Neural cell (in vitro differentiated cells): ENCODE results near the gene RAET1E. TPM values are rescaled to one million over a fixed set of nuclear protein-coding genes. Genes with fewer than 3 reads are reported as not detected.

Experiments
- H2AFZ ChIP-seq: fragments of 200-600, 300-800 bp; sonication (generic), shearing (Covaris generic); 2 replicates; pipeline ENCODE4 v1.6.0; 2014; ENCODE audit warnings: low read depth, mild to moderate bottlenecking, antibody characterized with exemption, low read length, moderate library complexity
- H3F3A ChIP-seq: fragments of 200-600 bp; shearing (Covaris generic); 2 replicates; pipeline ENCODE4 v1.6.1; 2016; ENCODE audit warnings: mild to moderate bottlenecking, moderate library complexity, mixed read lengths, antibody characterized with exemption, low read length; ENCODE audit not compliant: insufficient read depth, poor library complexity, severe bottlenecking
- H3K27ac ChIP-seq: fragments of 200-600, 300-800 bp; sonication (generic), shearing (Covaris generic); 2 replicates; pipeline ENCODE4 v1.5.1; 2014; ENCODE audit warnings: mild to moderate bottlenecking, low read length, moderate library complexity
- H3K27me3 ChIP-seq: fragments of 300-800, 200-600 bp; sonication (generic), shearing (Covaris generic); 2 replicates; pipeline ENCODE4 v1.6.0; 2014; ENCODE audit warnings: mild to moderate bottlenecking, low read depth, low read length, moderate library complexity; ENCODE audit not compliant: insufficient read depth
- H3K36me3 ChIP-seq: fragments of 300-800, 200-600 bp; sonication (generic), shearing (Covaris generic); 2 replicates; pipeline ENCODE4 v1.5.1; 2014; ENCODE audit warnings: mild to moderate bottlenecking, antibody characterized with exemption, low read length, moderate library complexity; ENCODE audit not compliant: insufficient read depth
- H3K4me2 ChIP-seq: fragments of 300-800, 200-600 bp; sonication (generic), shearing (Covaris generic); 2 replicates; pipeline ENCODE4 v1.6.0; 2014; ENCODE audit warnings: mild to moderate bottlenecking, low read length
- H3K4me3 ChIP-seq: fragments of 300-800, 200-600 bp; sonication (generic), shearing (Covaris generic); 2 replicates; pipeline ENCODE4 v1.5.1; 2014; ENCODE audit warnings: mild to moderate bottlenecking, low read length, moderate library complexity
- H3K79me2 ChIP-seq: fragments of 200-600 bp; shearing (Covaris generic); replicated peaks from 2 replicates; pipeline ENCODE4 v1.6.0; 2014; ENCODE audit warnings: mild to moderate bottlenecking, low read length, moderate library complexity; ENCODE audit not compliant: insufficient read depth
- H3K9ac ChIP-seq: fragments of 300-800, 200-600 bp; sonication (generic), shearing (Covaris generic); 2 replicates; pipeline ENCODE4 v1.6.1; 2016; ENCODE audit warnings: mild to moderate bottlenecking, low read length, mixed read lengths
- H3K9me2 ChIP-seq: fragments of 200-600 bp; shearing (Covaris generic); 2 replicates; pipeline ENCODE4 v1.6.1; 2016; ENCODE audit warnings: mild to moderate bottlenecking, low read length, mixed read lengths; ENCODE audit not compliant: insufficient read depth
- H3K9me3 ChIP-seq: fragments of 200-600, 300-800 bp; sonication (generic), shearing (Covaris generic); 2 replicates; pipeline ENCODE4 v1.6.1; 2016; ENCODE audit warnings: mild to moderate bottlenecking, mixed run types, low read length, moderate library complexity, mixed read lengths
- H4K20me1 ChIP-seq: fragments of 200-600 bp; shearing (Covaris generic); 2 replicates; pipeline ENCODE4 v1.6.1; 2016; ENCODE audit warnings: mild to moderate bottlenecking, mixed run types; ENCODE audit not compliant: insufficient read depth
- EP300 ChIP-seq: fragments of 450-650 bp; conservative IDR thresholded peaks from 2 replicates; pipeline ENCODE4 v1.6.1; 2014; ENCODE audit warnings: antibody characterized with exemption, mild to moderate bottlenecking, moderate library complexity; ENCODE audit not compliant: poor library complexity, severe bottlenecking
- EZH2 ChIP-seq: fragments of 200-600, 300-800 bp; shearing (Covaris generic), sonication (generic); IDR thresholded peaks from 2 replicates; pipeline ENCODE4 v1.6.1; 2014; ENCODE audit warnings: antibody characterized with exemption, low read length, borderline replicate concordance, mild to moderate bottlenecking; ENCODE audit not compliant: insufficient read depth, poor library complexity, severe bottlenecking
- MXI1 ChIP-seq: fragments of 450-650 bp; conservative IDR thresholded peaks from 2 replicates; pipeline ENCODE4 v1.6.1; 2014; ENCODE audit warnings: antibody characterized with exemption, mild to moderate bottlenecking; ENCODE audit not compliant: poor library complexity, severe bottlenecking
- POLR2AphosphoS5 ChIP-seq: IDR thresholded peaks from 2 replicates; pipeline ENCODE4 v1.6.1; 2012
- RAD21 ChIP-seq: fragments of 450-650 bp; conservative IDR thresholded peaks from 2 replicates; pipeline ENCODE4 v1.6.1; 2014; ENCODE audit warnings: antibody characterized with exemption, mild to moderate bottlenecking, moderate library complexity
- REST ChIP-seq: IDR thresholded peaks from 2 replicates; pipeline ENCODE4 v1.6.1; 2012; ENCODE audit warnings: borderline replicate concordance
- SMC3 ChIP-seq: fragments of 450-650 bp; conservative IDR thresholded peaks from 2 replicates; pipeline ENCODE4 v1.6.1; 2014; ENCODE audit warnings: antibody characterized with exemption, mild to moderate bottlenecking, moderate library complexity; ENCODE audit not compliant: poor library complexity
- TAF1 ChIP-seq: IDR thresholded peaks from 2 replicates; pipeline ENCODE4 v1.6.1; 2012; ENCODE audit warnings: low read depth
- polyA plus RNA-seq: library from polyadenylated mRNA; depleted of rRNA; stranded (reverse); fragments of >200 nt; gene quantifications from 2 replicates; pipeline ENCODE4 v1.2.3, GENCODE V29; 2014
- TF ChIP-seq, protein P1 (sequence below): fragments of 450-650 bp; IDR thresholded peaks from 2 replicates; pipeline ENCODE4 v1.5.1; 2014; ENCODE audit warnings: antibody characterized with exemption, mild to moderate bottlenecking, moderate library complexity; ENCODE audit not compliant: poor library complexity, severe bottlenecking

RAET1E gene
- polyA plus RNA-seq, 1 donor from 2014 or later: not detected

GRCh38 chr6:149888093-149888492, 9.8 kb downstream of the RAET1E start:
- Histone ChIP-seq H3K36me3 (no peaks in the 10 kb centered on the region), H3K79me2 (no peaks in the 10 kb centered on the region), H2AFZ (no peak overlapping the region), H3K4me2 (no peak overlapping the region), H4K20me1 (no peaks in the 10 kb centered on the region), H3K27me3 (no peaks in the 10 kb centered on the region), H3K27ac (no peak overlapping the region), H3K9me3 (no peaks in the 10 kb centered on the region), H3K9me2 (no peaks in the 10 kb centered on the region), H3F3A (no peaks in the 10 kb centered on the region), H3K9ac (no peak overlapping the region), H3K4me3 (no peak overlapping the region)
- TF ChIP-seq TAF1: no peak
- no peak for TF ChIP-seq MXI1
- TF ChIP-seq, protein P1, sequence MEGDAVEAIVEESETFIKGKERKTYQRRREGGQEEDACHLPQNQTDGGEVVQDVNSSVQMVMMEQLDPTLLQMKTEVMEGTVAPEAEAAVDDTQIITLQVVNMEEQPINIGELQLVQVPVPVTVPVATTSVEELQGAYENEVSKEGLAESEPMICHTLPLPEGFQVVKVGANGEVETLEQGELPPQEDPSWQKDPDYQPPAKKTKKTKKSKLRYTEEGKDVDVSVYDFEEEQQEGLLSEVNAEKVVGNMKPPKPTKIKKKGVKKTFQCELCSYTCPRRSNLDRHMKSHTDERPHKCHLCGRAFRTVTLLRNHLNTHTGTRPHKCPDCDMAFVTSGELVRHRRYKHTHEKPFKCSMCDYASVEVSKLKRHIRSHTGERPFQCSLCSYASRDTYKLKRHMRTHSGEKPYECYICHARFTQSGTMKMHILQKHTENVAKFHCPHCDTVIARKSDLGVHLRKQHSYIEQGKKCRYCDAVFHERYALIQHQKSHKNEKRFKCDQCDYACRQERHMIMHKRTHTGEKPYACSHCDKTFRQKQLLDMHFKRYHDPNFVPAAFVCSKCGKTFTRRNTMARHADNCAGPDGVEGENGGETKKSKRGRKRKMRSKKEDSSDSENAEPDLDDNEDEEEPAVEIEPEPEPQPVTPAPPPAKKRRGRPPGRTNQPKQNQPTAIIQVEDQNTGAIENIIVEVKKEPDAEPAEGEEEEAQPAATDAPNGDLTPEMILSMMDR: no peak
- TF ChIP-seq POLR2AphosphoS5: no peak
- TF ChIP-seq RAD21: no peak
- TF ChIP-seq EZH2: no peak
- TF ChIP-seq SMC3: no peak
- TF ChIP-seq EP300: no peak

GRCh38 chr6:149887343-149887742, 10.6 kb downstream of the RAET1E start:
- no peaks in the 10 kb centered on the region for H3K27me3 ChIP-seq
- no peak for TF ChIP-seq EP300
- TF ChIP-seq RAD21: no peak
- TF ChIP-seq MXI1: no peak
- TF ChIP-seq EZH2: no peak
- no peak for TF ChIP-seq TAF1
- H2AFZ ChIP-seq: no peak overlapping the region
- H3K27ac ChIP-seq: no peak overlapping the region
- H3K9me3 ChIP-seq: no peaks in the 10 kb centered on the region
- no peaks in the 10 kb centered on the region for H4K20me1 ChIP-seq
- no peaks in the 10 kb centered on the region for H3K36me3 ChIP-seq
- no peaks in the 10 kb centered on the region for H3K9me2 ChIP-seq
- H3K4me3 ChIP-seq: no peak overlapping the region
- no peak overlapping the region for H3K9ac ChIP-seq
- no peak overlapping the region for H3K4me2 ChIP-seq
- H3F3A ChIP-seq: no peaks in the 10 kb centered on the region
- no peaks in the 10 kb centered on the region for H3K79me2 ChIP-seq

DNA sequence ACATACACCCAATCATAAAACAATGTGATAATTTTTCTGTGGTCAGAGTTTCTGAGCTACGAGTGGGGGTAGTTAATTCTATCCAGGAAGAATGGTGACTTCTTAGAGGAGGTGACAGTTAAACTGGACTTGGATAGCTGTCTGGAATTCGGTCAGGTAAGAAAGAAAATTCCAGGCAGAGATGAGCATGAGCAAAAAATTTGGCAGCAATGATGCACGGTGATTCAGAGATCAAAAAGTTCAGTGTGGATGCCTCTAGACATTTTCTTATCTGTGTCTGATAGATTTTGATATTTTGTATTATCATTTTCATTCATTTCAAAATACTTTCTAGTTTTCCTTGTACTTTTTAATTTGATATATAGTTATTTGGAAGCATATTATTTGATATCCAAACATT, 12.0 kb downstream of the RAET1E start:
- no peak overlapping the region for H3K9ac ChIP-seq
- H3K9me2 ChIP-seq: no peaks in the 10 kb centered on the region
- no peaks in the 10 kb centered on the region for H3K27me3 ChIP-seq
- H3K4me2 ChIP-seq: no peak overlapping the region
- no peaks in the 10 kb centered on the region for H3K36me3 ChIP-seq
- no peaks in the 10 kb centered on the region for H3K79me2 ChIP-seq
- H3F3A ChIP-seq: no peaks in the 10 kb centered on the region
- no peaks in the 10 kb centered on the region for H3K9me3 ChIP-seq
- H3K4me3 ChIP-seq: no peak overlapping the region
- no peak for TF ChIP-seq REST
- no peak for TF ChIP-seq TAF1
- no peak for TF ChIP-seq RAD21
- TF ChIP-seq, protein P1: no peak
- TF ChIP-seq SMC3: no peak
- no peak for TF ChIP-seq EZH2
- TF ChIP-seq MXI1: no peak
- no peak for TF ChIP-seq EP300
- no peak for TF ChIP-seq POLR2AphosphoS5
- H2AFZ ChIP-seq: no peak overlapping the region
- no peak overlapping the region for H3K27ac ChIP-seq
- H4K20me1 ChIP-seq: no peaks in the 10 kb centered on the region
